ENCODE results near the gene ANKRD52.

- no peak for TF ChIP-seq CTCF (IDR thresholded peaks at IDR 0.05)
- no peak for TF ChIP-seq POLR2A (IDR thresholded peaks at IDR 0.05)
- no peak for TF ChIP-seq EP300 (IDR thresholded peaks at IDR 0.05)
These were observed 605 bp downstream of the ANKRD52 start for GRCh38 chr12:56257491-56258067.
